ENCODE measurements around the gene FETUB. TPM values are rescaled to one million over a fixed set of nuclear protein-coding genes. Genes with fewer than 3 reads are reported as not detected.
A peak's percentile ranks its signal among the peaks of the same experiment; 100 is the strongest.

The FETUB gene
- total RNA-seq, 1 experiment from 2014 or later, result not detected

GRCh38 chr3:186612721-186613636, 27.2 kb upstream of the FETUB start, which contains the start of gene AHSG:
Gene AHSG, plus strand, starts transcription at chr3:186613060. Its CDS starts 82 bp downstream, at chr3:186613142.
- no peak for DNase-seq (ENCODE audit: low spot score)

GRCh38 chr3:186613637-186614265, 26.4 kb upstream of the FETUB start:
- DNase-seq (ENCODE audit: low spot score), result no peak

- DNase-seq (ENCODE audit: low spot score), result no peak
Measured at GRCh38 chr3:186614266-186614596, 26.0 kb upstream of the FETUB start.

GRCh38 chr3:186614597-186615483, 25.4 kb upstream of the FETUB start:
- peak; percentile 89 for DNase-seq (ENCODE audit: low spot score)

- DNase-seq (ENCODE audit: low spot score), result no peak
Measured at GRCh38 chr3:186616299-186616617, 23.9 kb upstream of the FETUB start.

GRCh38 chr3:186617036-186617946, 22.9 kb upstream of the FETUB start:
- DNase-seq (ENCODE audit: low spot score), result peak; percentile 83

GRCh38 chr3:186618318-186618938, 21.8 kb upstream of the FETUB start:
- DNase-seq (ENCODE audit: low spot score), result no peak

GRCh38 chr3:186619787-186620212, 20.4 kb upstream of the FETUB start:
- no peak for DNase-seq (ENCODE audit: low spot score)

- no peak for DNase-seq (ENCODE audit: low spot score)
Measured at GRCh38 chr3:186620213-186621092, 19.7 kb upstream of the FETUB start.

- no peak for DNase-seq (ENCODE audit: low spot score)
Measured at GRCh38 chr3:186621894-186622650, 18.1 kb upstream of the FETUB start.

- no peak for DNase-seq (ENCODE audit: low spot score)
Measured at GRCh38 chr3:186622651-186623310, 17.4 kb upstream of the FETUB start.

GRCh38 chr3:186624598-186624997, 15.6 kb upstream of the FETUB start:
- DNase-seq (ENCODE audit: low spot score), result no peak

GRCh38 chr3:186625600-186626042, 14.6 kb upstream of the FETUB start:
- DNase-seq (ENCODE audit: low spot score), result no peak

GRCh38 chr3:186626254-186626847, 13.8 kb upstream of the FETUB start:
- no peak for DNase-seq (ENCODE audit: low spot score)

- DNase-seq (ENCODE audit: low spot score), result no peak
Measured at GRCh38 chr3:186627852-186628414, 12.3 kb upstream of the FETUB start.

- no peak for DNase-seq (ENCODE audit: low spot score)
Measured at GRCh38 chr3:186628756-186629155, 11.4 kb upstream of the FETUB start.

GRCh38 chr3:186630950-186631641, 9.1 kb upstream of the FETUB start:
- DNase-seq (ENCODE audit: low spot score), result no peak
